Measurements from ENCODE around the gene NUDT5.

The NUDT5 gene

GRCh38 chr10:12218991-12219390, 23.3 kb upstream of the NUDT5 start:
- Histone ChIP-seq H3K27ac (ENCODE audit: low read length) (no peak overlapping the region), H3K9me3 (ENCODE audit: insufficient read depth, low read length) (no peaks in the 10 kb centered on the region), H3K36me3 (replicated peaks; ENCODE audit: low read depth, low read length) (peaks cover 37% of the 10 kb centered on the region), H3K4me3 (ENCODE audit: low read length) (no peak overlapping the region), H3K79me2 (ENCODE audit: low read length) (peaks cover 38% of the 10 kb centered on the region), H3K27me3 (ENCODE audit: low read depth, low read length) (no peaks in the 10 kb centered on the region), H3K9ac (ENCODE audit: low read length) (no peak overlapping the region), H3K4me1 (ENCODE audit: low read length) (peaks cover 12% of the 10 kb centered on the region), H4K20me1 (ENCODE audit: insufficient read depth, low read length) (no peaks in the 10 kb centered on the region), H2AFZ (ENCODE audit: low read depth, low read length) (no peak overlapping the region), H3K4me2 (ENCODE audit: low read length) (no peak overlapping the region)
- TF ChIP-seq EZH2phosphoT487 (IDR thresholded peaks at IDR 0.05; ENCODE audit: low read depth) = no peak
- TF ChIP-seq, protein P1, sequence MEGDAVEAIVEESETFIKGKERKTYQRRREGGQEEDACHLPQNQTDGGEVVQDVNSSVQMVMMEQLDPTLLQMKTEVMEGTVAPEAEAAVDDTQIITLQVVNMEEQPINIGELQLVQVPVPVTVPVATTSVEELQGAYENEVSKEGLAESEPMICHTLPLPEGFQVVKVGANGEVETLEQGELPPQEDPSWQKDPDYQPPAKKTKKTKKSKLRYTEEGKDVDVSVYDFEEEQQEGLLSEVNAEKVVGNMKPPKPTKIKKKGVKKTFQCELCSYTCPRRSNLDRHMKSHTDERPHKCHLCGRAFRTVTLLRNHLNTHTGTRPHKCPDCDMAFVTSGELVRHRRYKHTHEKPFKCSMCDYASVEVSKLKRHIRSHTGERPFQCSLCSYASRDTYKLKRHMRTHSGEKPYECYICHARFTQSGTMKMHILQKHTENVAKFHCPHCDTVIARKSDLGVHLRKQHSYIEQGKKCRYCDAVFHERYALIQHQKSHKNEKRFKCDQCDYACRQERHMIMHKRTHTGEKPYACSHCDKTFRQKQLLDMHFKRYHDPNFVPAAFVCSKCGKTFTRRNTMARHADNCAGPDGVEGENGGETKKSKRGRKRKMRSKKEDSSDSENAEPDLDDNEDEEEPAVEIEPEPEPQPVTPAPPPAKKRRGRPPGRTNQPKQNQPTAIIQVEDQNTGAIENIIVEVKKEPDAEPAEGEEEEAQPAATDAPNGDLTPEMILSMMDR (IDR thresholded peaks at IDR 0.05; ENCODE audit: low read depth, low read length) = no peak

GRCh38 chr10:12214763-12215218, 19.1 kb upstream of the NUDT5 start:
- TF ChIP-seq, protein P1 (IDR thresholded peaks at IDR 0.05; ENCODE audit: low read depth, low read length) = peak; percentile 71
- no peak for TF ChIP-seq EZH2phosphoT487 (IDR thresholded peaks at IDR 0.05; ENCODE audit: low read depth)
- Histone ChIP-seq H3K9me3 (ENCODE audit: insufficient read depth, low read length) (no peaks in the 10 kb centered on the region), H3K36me3 (replicated peaks; ENCODE audit: low read depth, low read length) (peaks cover 38% of the 10 kb centered on the region), H3K4me2 (ENCODE audit: low read length) (peak overlapping the region; percentile 55), H3K4me1 (ENCODE audit: low read length) (peaks cover 39% of the 10 kb centered on the region), H3K27ac (ENCODE audit: low read length) (peak overlapping the region; percentile 45), H2AFZ (ENCODE audit: low read depth, low read length) (no peak overlapping the region), H4K20me1 (ENCODE audit: insufficient read depth, low read length) (no peaks in the 10 kb centered on the region), H3K9ac (ENCODE audit: low read length) (no peak overlapping the region), H3K27me3 (ENCODE audit: low read depth, low read length) (no peaks in the 10 kb centered on the region), H3K79me2 (ENCODE audit: low read length) (peaks cover 35% of the 10 kb centered on the region), H3K4me3 (ENCODE audit: low read length) (peak overlapping the region; percentile 52)

GRCh38 chr10:12214093-12214492, 18.4 kb upstream of the NUDT5 start:
- Histone ChIP-seq H2AFZ (ENCODE audit: low read depth, low read length) (no peak overlapping the region), H3K27ac (ENCODE audit: low read length) (0 out of 2 replicates have a peak overlapping the region, but pooled peaks have one; percentile 45), H4K20me1 (ENCODE audit: insufficient read depth, low read length) (no peaks in the 10 kb centered on the region), H3K79me2 (ENCODE audit: low read length) (peaks cover 36% of the 10 kb centered on the region), H3K4me3 (ENCODE audit: low read length) (no peak overlapping the region), H3K4me1 (ENCODE audit: low read length) (peaks cover 43% of the 10 kb centered on the region), H3K9me3 (ENCODE audit: insufficient read depth, low read length) (no peaks in the 10 kb centered on the region), H3K27me3 (ENCODE audit: low read depth, low read length) (no peaks in the 10 kb centered on the region), H3K4me2 (ENCODE audit: low read length) (peak overlapping the region; percentile 55), H3K36me3 (replicated peaks; ENCODE audit: low read depth, low read length) (peaks cover 38% of the 10 kb centered on the region), H3K9ac (ENCODE audit: low read length) (no peak overlapping the region)
- TF ChIP-seq, protein P1 (IDR thresholded peaks at IDR 0.05; ENCODE audit: low read depth, low read length) = no peak
- no peak for TF ChIP-seq EZH2phosphoT487 (IDR thresholded peaks at IDR 0.05; ENCODE audit: low read depth)

GRCh38 chr10:12213621-12214020, 17.9 kb upstream of the NUDT5 start:
- Histone ChIP-seq H3K4me1 (ENCODE audit: low read length) (peaks cover 43% of the 10 kb centered on the region), H3K27ac (ENCODE audit: low read length) (0 out of 2 replicates have a peak overlapping the region, but pooled peaks have one; percentile 45), H3K4me3 (ENCODE audit: low read length) (no peak overlapping the region), H3K36me3 (replicated peaks; ENCODE audit: low read depth, low read length) (peaks cover 34% of the 10 kb centered on the region), H3K4me2 (ENCODE audit: low read length) (no peak overlapping the region), H3K27me3 (ENCODE audit: low read depth, low read length) (no peaks in the 10 kb centered on the region), H3K9ac (ENCODE audit: low read length) (no peak overlapping the region), H3K9me3 (ENCODE audit: insufficient read depth, low read length) (no peaks in the 10 kb centered on the region), H2AFZ (ENCODE audit: low read depth, low read length) (no peak overlapping the region), H3K79me2 (ENCODE audit: low read length) (peaks cover 38% of the 10 kb centered on the region), H4K20me1 (ENCODE audit: insufficient read depth, low read length) (no peaks in the 10 kb centered on the region)
- TF ChIP-seq EZH2phosphoT487 (IDR thresholded peaks at IDR 0.05; ENCODE audit: low read depth) = no peak
- TF ChIP-seq, protein P1 (IDR thresholded peaks at IDR 0.05; ENCODE audit: low read depth, low read length) = no peak

All from OCI-LY3 (cell line).